GM19238 (cell line): Measurements from ENCODE around the gene FBLN1.
"Not testable (repeated sequence)": the region's sequence is repeated elsewhere in the genome, so short reads cannot be mapped to it uniquely, and the experiment has no call there.

Experiments used
- DNase-seq: peaks from one replicate; pipeline ENCODE4 v3.0.0; 2011; ENCODE audit warnings: low spot score; ENCODE audit not compliant: insufficient read length

The FBLN1 gene

GRCh38 chr22:45502215-45503049 lies at the start of gene FBLN1:
TSS of gene FBLN1 (plus strand) at chr22:45502883. CDS start at chr22:45502986, 103 bp downstream.
- DNase-seq: no peak

- DNase-seq: no peak
Observed at GRCh38 chr22:45453764-45454163, 48.9 kb upstream of the FBLN1 start.

GRCh38 chr22:45454275-45454674 lies 48.4 kb upstream of the FBLN1 start:
- no peak for DNase-seq

- DNase-seq: no peak
Observed at GRCh38 chr22:45455212-45455611, 47.5 kb upstream of the FBLN1 start.

GRCh38 chr22:45455621-45456020 lies 47.1 kb upstream of the FBLN1 start:
- DNase-seq: no peak

- DNase-seq: no peak
Observed at GRCh38 chr22:45456811-45457210, 45.9 kb upstream of the FBLN1 start.

GRCh38 chr22:45458532-45458931 lies 44.2 kb upstream of the FBLN1 start:
- DNase-seq: no peak

- no peak for DNase-seq
Observed at GRCh38 chr22:45459235-45459634, 43.4 kb upstream of the FBLN1 start.

GRCh38 chr22:45460288-45461109 lies 42.2 kb upstream of the FBLN1 start:
- no peak for DNase-seq

GRCh38 chr22:45462034-45462655 lies 40.5 kb upstream of the FBLN1 start:
- DNase-seq: no peak

- DNase-seq: not testable (repeated sequence)
Observed at GRCh38 chr22:45463691-45464090, 39.0 kb upstream of the FBLN1 start.

GRCh38 chr22:45465633-45466032 lies 37.0 kb upstream of the FBLN1 start:
- DNase-seq: no peak

- DNase-seq: no peak
Observed at GRCh38 chr22:45468872-45469271, 33.8 kb upstream of the FBLN1 start.

GRCh38 chr22:45469281-45470073 lies 33.2 kb upstream of the FBLN1 start:
- no peak for DNase-seq

GRCh38 chr22:45470871-45471270 lies 31.8 kb upstream of the FBLN1 start:
- no peak for DNase-seq

GRCh38 chr22:45472426-45472825 lies 30.3 kb upstream of the FBLN1 start:
- no peak for DNase-seq

- DNase-seq: no peak
Observed at GRCh38 chr22:45473626-45474237, 29.0 kb upstream of the FBLN1 start.

GRCh38 chr22:45475063-45475747 lies 27.5 kb upstream of the FBLN1 start:
- no peak for DNase-seq

GRCh38 chr22:45475851-45476514 lies 26.7 kb upstream of the FBLN1 start:
- no peak for DNase-seq

- no peak for DNase-seq
Observed at GRCh38 chr22:45476814-45477213, 25.9 kb upstream of the FBLN1 start.
